ENCODE data around the gene OGT. TPM values are rescaled to one million over a fixed set of nuclear protein-coding genes. Genes with fewer than 3 reads are reported as not detected.

OGT gene
- total RNA-seq, 2 experiments from 2014 or later = 280 to 304 TPM

- no peak overlapping the region for H3K4me3 Mint-ChIP-seq
- no peaks in the 10 kb centered on the region for H3K36me3 Mint-ChIP-seq
- no peaks in the 10 kb centered on the region for H3K27me3 Mint-ChIP-seq
- POLR2A ChIA-PET = interaction anchor here (0.6 kb wide), 1 partner anchor 14 kb away, joined by 3 read pairs; no protein-coding TSS in a partner anchor
- H3K9me3 Mint-ChIP-seq = no peaks in the 10 kb centered on the region
- DNase-seq = no peak
- intact Hi-C loops (cut with micrococcal nuclease) = no loop called here
- no peak overlapping the region for H3K27ac Mint-ChIP-seq
- CTCF ChIA-PET = no interaction called here
- H3K4me1 Mint-ChIP-seq (ENCODE audit: low read depth) = peaks cover 50% of the 10 kb centered on the region
These were observed 92.6 kb downstream of the OGT start for GRCh38 chrX:71625471-71625870.

Other genes with a start within 250 kb of the OGT start
- 100 to 1,000 TPM; 450 to 460 TPM for gene NONO, start 249.5 kb upstream of the OGT start, total RNA-seq
- 1 to 10 TPM; 4.8 to 5.6 TPM for gene ITGB1BP2, start 231.4 kb upstream of the OGT start, total RNA-seq
- gene TAF1, start 166.7 kb upstream of the OGT start, total RNA-seq = 10 to 100 TPM; 24.3 to 26.3 TPM
- gene GCNA, start 45.3 kb downstream of the OGT start, total RNA-seq = 1 to 10 TPM; 3.2 to 3.4 TPM
- gene CXCR3, start 85.4 kb downstream of the OGT start, total RNA-seq = 10 to 100 TPM; 28.5 to 31.1 TPM
- not detected for gene CXorf49, start 185.2 kb downstream of the OGT start, total RNA-seq
- not detected for gene CXorf49B, start 230.2 kb downstream of the OGT start, total RNA-seq

Measured in activated CD4-positive, alpha-beta memory T cell treated with anti-CD3 and anti-CD28 coated beads for 36 hours (primary cell).